H1 (cell line): ENCODE results near the gene TNFSF11. TPM values are rescaled to one million over a fixed set of nuclear protein-coding genes. Genes with fewer than 3 reads are reported as not detected.

Experiments
- CTCF ChIA-PET: fragments of 300-600 bp; sonication (Branson Sonifier 250); formaldehyde crosslinking; loops from one replicate; lab custom pipeline; 2021; ENCODE audit not compliant: partially characterized antibody; lab: Charles Lee
- POLR2A ChIA-PET: fragments of 300-600 bp; sonication (Branson Sonifier 250); formaldehyde crosslinking; loops from one replicate; lab custom pipeline; 2021; ENCODE audit warnings: inconsistent platforms; ENCODE audit not compliant: partially characterized antibody; lab: Charles Lee
- DNase-seq, 2 experiments: peaks; one replicate each; pipeline versions ENCODE4 v3.0.0 to v3.0.0-alpha.2; 2010 to 2022; ENCODE audit warnings: low spot score in 2 of 2, low read depth in 1 of 2, mixed read lengths in 1 of 2
- FAIRE-seq: peaks from 2 replicates; lab custom pipeline; 2011; peaks lifted over from hg19 to GRCh38; lab: Jason Lieb, UNC
- H2AFZ ChIP-seq: 2 replicates; pipeline ENCODE4 v1.8.1; 2012; ENCODE audit warnings: low read length, inconsistent platforms
- H2AK5ac ChIP-seq: 2 replicates; pipeline ENCODE4 v1.6.1; 2013; ENCODE audit warnings: low read depth, low read length
- H2BK120ac ChIP-seq: replicated peaks from 2 replicates; pipeline ENCODE3; 2013; ENCODE audit warnings: low read depth, low read length, inconsistent platforms
- H2BK12ac ChIP-seq: 2 replicates; pipeline ENCODE4 v1.6.1; 2013; ENCODE audit warnings: low read depth, low read length
- H2BK15ac ChIP-seq: 2 replicates; pipeline ENCODE4 v1.6.1; 2013; ENCODE audit warnings: low read length
- H2BK20ac ChIP-seq: 2 replicates; pipeline ENCODE4 v1.6.1; 2013; ENCODE audit warnings: low read length
- H2BK5ac ChIP-seq: 2 replicates; pipeline ENCODE4 v1.6.1; 2013; ENCODE audit warnings: low read depth, low read length
- H3K14ac ChIP-seq: 2 replicates; pipeline ENCODE4 v1.6.1; 2013; ENCODE audit warnings: inconsistent platforms; ENCODE audit not compliant: insufficient read length
- H3K18ac ChIP-seq: 2 replicates; pipeline ENCODE4 v1.6.1; 2013; ENCODE audit warnings: low read length; ENCODE audit errors: extremely low read depth
- H3K23ac ChIP-seq: 2 replicates; pipeline ENCODE4 v1.6.1; 2013; ENCODE audit warnings: inconsistent platforms; ENCODE audit not compliant: insufficient read length
- H3K23me2 ChIP-seq: 2 replicates; pipeline ENCODE4 v1.6.1; 2013; ENCODE audit warnings: low read depth, low read length
- H3K27ac ChIP-seq: 2 replicates; pipeline ENCODE4 v1.6.1; 2011; ENCODE audit warnings: low read depth, low read length, inconsistent platforms
- H3K27me3 ChIP-seq, 4 experiments: replicated peaks in 1 of 4; 1 replicate in 1 of 4; 2 replicates in 3 of 4; pipeline versions ENCODE4 v1.6.1 to v1.8.1; 2011 to 2013; ENCODE audit warnings: low read length in 3 of 4, mild to moderate bottlenecking in 3 of 4, inconsistent platforms in 2 of 4, mixed read lengths in 2 of 4, moderate library complexity in 1 of 4; ENCODE audit not compliant: control insufficient read depth in 3 of 4, insufficient read depth in 3 of 4; ENCODE audit errors: extremely low read depth in 1 of 4
- H3K36me3 ChIP-seq, 4 experiments: 2 replicates each; pipeline versions ENCODE4 v1.6.1 to v1.8.1; 2011 to 2013; ENCODE audit warnings: mild to moderate bottlenecking in 4 of 4, low read length in 3 of 4, moderate library complexity in 2 of 4, control low read depth in 1 of 4, inconsistent platforms in 1 of 4; ENCODE audit not compliant: insufficient read depth in 4 of 4, control insufficient read depth in 2 of 4
- H3K4ac ChIP-seq: replicated peaks from 2 replicates; pipeline ENCODE3; 2013; ENCODE audit warnings: low read length, low read depth, mixed read lengths, inconsistent platforms; ENCODE audit not compliant: insufficient read length
- H3K4me1 ChIP-seq, 4 experiments: replicated peaks in 1 of 4; 1 replicate in 1 of 4; 2 replicates in 3 of 4; pipeline versions ENCODE4 v1.6.1 to v1.8.1; 2011 to 2013; ENCODE audit warnings: low read length in 3 of 4, inconsistent platforms in 2 of 4, mixed read lengths in 1 of 4; ENCODE audit not compliant: insufficient read depth in 4 of 4, control insufficient read depth in 3 of 4
- H3K4me2 ChIP-seq, 2 experiments: 2 replicates each; pipeline versions ENCODE4 v1.6.1 to v1.8.1; 2011 to 2013; ENCODE audit warnings: low read depth in 2 of 2, low read length in 2 of 2, control low read depth in 1 of 2, inconsistent platforms in 1 of 2, mild to moderate bottlenecking in 1 of 2; ENCODE audit not compliant: insufficient read depth in 1 of 2
- H3K4me3 ChIP-seq, 4 experiments: fragments of 200-600, 300-600 bp in 1 of 4; sonication (generic), shearing (Covaris generic), sonication (Bioruptor Twin) in 1 of 4; 2 replicates each; pipeline versions ENCODE4 v1.5.1 to v1.8.1; 2011 to 2016; ENCODE audit warnings: low read length in 4 of 4, low read depth in 3 of 4, control low read depth in 2 of 4, inconsistent platforms in 2 of 4, mild to moderate bottlenecking in 2 of 4, mixed read lengths in 1 of 4, moderate library complexity in 1 of 4; ENCODE audit not compliant: insufficient read depth in 2 of 4; ENCODE audit errors: extremely low read depth in 1 of 4
- H3K56ac ChIP-seq: replicated peaks from 2 replicates; pipeline ENCODE3; 2013; ENCODE audit warnings: low read depth, mild to moderate bottlenecking, mixed read lengths, low read length, inconsistent platforms; ENCODE audit not compliant: insufficient read length
- H3K79me1 ChIP-seq: 2 replicates; pipeline ENCODE4 v1.6.1; 2013; ENCODE audit warnings: low read depth, low read length, control low read depth
- H3K79me2 ChIP-seq, 2 experiments: 2 replicates each; pipeline versions ENCODE4 v1.6.1 to v1.8.1; 2012 to 2013; ENCODE audit warnings: low read length in 2 of 2, mild to moderate bottlenecking in 2 of 2, inconsistent platforms in 1 of 2; ENCODE audit not compliant: insufficient read depth in 2 of 2, control insufficient read depth in 1 of 2
- H3K9ac ChIP-seq, 4 experiments: replicated peaks in 1 of 4; 1 replicate in 1 of 4; 2 replicates in 3 of 4; pipeline versions ENCODE4 v1.6.1 to v1.8.1; 2011 to 2013; ENCODE audit warnings: low read depth in 3 of 4, low read length in 3 of 4, control low read depth in 2 of 4, mild to moderate bottlenecking in 2 of 4, moderate library complexity in 2 of 4, inconsistent platforms in 1 of 4; ENCODE audit errors: extremely low read depth in 1 of 4
- H3K9me3 ChIP-seq, 2 experiments: 2 replicates each; pipeline versions ENCODE4 v1.6.1 to v1.8.1; 2012 to 2013; ENCODE audit warnings: mild to moderate bottlenecking in 2 of 2, moderate library complexity in 2 of 2, control low read depth in 1 of 2, inconsistent platforms in 1 of 2, low read depth in 1 of 2, low read length in 1 of 2, mixed read lengths in 1 of 2; ENCODE audit not compliant: insufficient read depth in 2 of 2
- H4K20me1 ChIP-seq, 2 experiments: replicated peaks in 1 of 2; 2 replicates each; pipeline versions ENCODE3 to v1.8.1; 2011 to 2013; ENCODE audit warnings: inconsistent platforms in 2 of 2, low read length in 2 of 2, mild to moderate bottlenecking in 1 of 2; ENCODE audit not compliant: insufficient read depth in 2 of 2, control insufficient read depth in 1 of 2
- H4K5ac ChIP-seq: 2 replicates; pipeline ENCODE4 v1.6.1; 2013; ENCODE audit warnings: low read length, low read depth, mixed read lengths, inconsistent platforms; ENCODE audit not compliant: insufficient read length
- H4K8ac ChIP-seq: 2 replicates; pipeline ENCODE4 v1.8.0; 2013; ENCODE audit warnings: mild to moderate bottlenecking, moderate library complexity, low read length, inconsistent platforms; ENCODE audit not compliant: insufficient read depth; ENCODE audit errors: extremely low read depth
- H4K91ac ChIP-seq: replicated peaks from 2 replicates; pipeline ENCODE3; 2013; ENCODE audit warnings: low read length, mixed read lengths, inconsistent platforms; ENCODE audit not compliant: insufficient read length
- BRCA1 ChIP-seq: IDR thresholded peaks from 2 replicates; pipeline ENCODE4 v1.6.1; 2012; ENCODE audit warnings: low read depth, low read length, improper control_type of control experiment
- CHD1 ChIP-seq: IDR thresholded peaks from 2 replicates; pipeline ENCODE4 v1.6.1; 2012; ENCODE audit warnings: low read depth, low read length, improper control_type of control experiment
- EGR1 ChIP-seq: IDR thresholded peaks from 2 replicates; pipeline ENCODE4 v1.6.1; 2011; ENCODE audit warnings: low read depth, low read length, borderline replicate concordance
- FOSL1 ChIP-seq: IDR thresholded peaks from 2 replicates; pipeline ENCODE4 v1.6.1; 2011; ENCODE audit warnings: mild to moderate bottlenecking, low read depth, low read length, moderate library complexity; ENCODE audit not compliant: insufficient read depth
- KDM4A ChIP-seq: IDR thresholded peaks from one replicate; pipeline ENCODE4 v1.7.1; 2012; ENCODE audit warnings: low read depth, mild to moderate bottlenecking, moderate library complexity, low read length, inconsistent platforms; ENCODE audit not compliant: severe bottlenecking
- NRF1 ChIP-seq: IDR thresholded peaks from 2 replicates; pipeline ENCODE4 v1.6.1; 2011; ENCODE audit warnings: mild to moderate bottlenecking, low read depth, low read length, improper control_type of control experiment
- POU5F1 ChIP-seq: IDR thresholded peaks from 2 replicates; pipeline ENCODE4 v1.6.1; 2011; ENCODE audit warnings: low read depth, mild to moderate bottlenecking, low read length, moderate library complexity
- SP4 ChIP-seq: IDR thresholded peaks from 2 replicates; pipeline ENCODE4 v1.6.1; 2012; ENCODE audit warnings: low read length, inconsistent platforms
- SRF ChIP-seq: IDR thresholded peaks from 2 replicates; pipeline ENCODE4 v1.6.1; 2011; ENCODE audit warnings: mild to moderate bottlenecking, low read depth, low read length, moderate library complexity
- WGBS, 2 experiments: shearing (Covaris generic) in 1 of 2; methylation state at CpG; one replicate each; pipeline versions ENCODE4 v1.1.6 to v1.1.7; 2013 to 2015; ENCODE audit warnings: low lambda C conversion rate in 2 of 2, mixed read lengths in 2 of 2, inconsistent platforms in 1 of 2, low coverage in 1 of 2, missing lambda C conversion rate in 1 of 2; ENCODE audit not compliant: insufficient replicate concordance in 2 of 2, insufficient coverage in 1 of 2, insufficient read length in 1 of 2; ENCODE audit errors: extremely low coverage in 1 of 2, missing lambda C conversion rate in 1 of 2; 5-methylcytosine and 5-hydroxymethylcytosine counted together
- polyA plus RNA-seq, 7 experiments: library from polyadenylated mRNA; depleted of rRNA in 3 of 7; stranded (reverse) in 5 of 7; unstranded in 2 of 7; fragments of >200 nt in 5 of 7; fragments of 200-250 nt in 2 of 7; gene quantifications; 1 replicate in 5 of 7; 2 replicates in 1 of 7; 4 replicates in 1 of 7; pipeline versions ENCODE4 v1.2.1 to v1.2.3, GENCODE V29; 2011 to 2013; ENCODE audit warnings: missing spikeins in 2 of 7, mixed read lengths in 2 of 7
- total RNA-seq: library from RNA; stranded (reverse); fragmentation: NEBNext Ultra II Directional; extraction: Animal tissue kit (Norgen Biotek cat#: 25700); gene quantifications from 2 replicates; pipeline ENCODE4 v1.2.1, GENCODE V29; 2021
- TF ChIP-seq, protein P1 (sequence below): IDR thresholded peaks from 2 replicates; pipeline ENCODE4 v1.6.1; 2011; ENCODE audit warnings: low read depth, mild to moderate bottlenecking, low read length; ENCODE audit not compliant: insufficient read depth

Gene TNFSF11
- total and polyA plus RNA-seq, 2 of the 8 experiments (the other 6 are each of a cell fraction or from before 2014, with no cell fraction given): 9.3 to 12.0 TPM

DNA sequence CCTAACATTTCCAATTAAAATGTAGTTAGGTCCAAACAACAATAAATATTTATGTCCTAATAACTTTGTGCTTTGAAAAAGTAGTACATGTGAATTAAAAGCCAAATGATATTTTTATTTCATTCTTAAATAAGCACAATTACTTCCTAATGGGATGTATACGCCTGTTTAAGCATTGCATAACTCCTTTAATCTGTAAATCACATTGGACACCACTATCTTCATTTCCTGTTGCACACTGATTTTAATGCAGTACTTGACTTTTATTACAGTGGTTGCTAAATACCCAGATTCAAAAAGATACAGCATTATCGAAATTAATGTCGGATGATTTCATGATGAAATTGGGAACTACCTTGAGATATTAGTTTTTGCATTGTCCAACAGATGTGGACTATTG is 70.9 kb downstream of the TNFSF11 start:
- Histone ChIP-seq H3K23ac (no peak overlapping the region), H3K27ac (no peak overlapping the region), H2BK5ac (no peak overlapping the region), H2AK5ac (no peak overlapping the region), H3K79me2 (no peaks in the 10 kb centered on the region), H3K4ac (no peak overlapping the region), H4K5ac (no peak overlapping the region), H3K4me1 (no peaks in the 10 kb centered on the region), H3K9me3 (no peaks in the 10 kb centered on the region), H3K14ac (no peak overlapping the region), H2BK12ac (no peak overlapping the region), H2BK20ac (no peak overlapping the region), H3K27me3 (no peaks in the 10 kb centered on the region; a peak in 1 of 7 replicates), H4K8ac (no peak overlapping the region), H4K20me1 (no peaks in the 10 kb centered on the region), H3K4me2 (no peak overlapping the region), H2BK120ac (no peak overlapping the region), H3K79me1 (no peaks in the 10 kb centered on the region), H4K91ac (no peak overlapping the region), H3K18ac (no peak overlapping the region), H3K9ac (no peak overlapping the region), H3K56ac (no peak overlapping the region), H3K23me2 (no peaks in the 10 kb centered on the region), H2AFZ (no peak overlapping the region), H2BK15ac (no peak overlapping the region), H3K36me3 (no peaks in the 10 kb centered on the region), H3K4me3 (no peak overlapping the region)
- ChIA-PET POLR2A (no interaction called here), CTCF (no interaction called here)
- FAIRE-seq (no peak), DNase-seq (no peak)
- 80% methylated on average over 3 of the region's 3 CpGs; no CpG with 5 or more reads in 1 of the 2 experiments for WGBS, 2 experiments
- TF ChIP-seq, protein P1, sequence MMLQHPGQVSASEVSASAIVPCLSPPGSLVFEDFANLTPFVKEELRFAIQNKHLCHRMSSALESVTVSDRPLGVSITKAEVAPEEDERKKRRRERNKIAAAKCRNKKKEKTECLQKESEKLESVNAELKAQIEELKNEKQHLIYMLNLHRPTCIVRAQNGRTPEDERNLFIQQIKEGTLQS: no peak
- TF ChIP-seq SRF (no peak), BRCA1 (no peak), FOSL1 (no peak), NRF1 (no peak), CHD1 (no peak), KDM4A (no peak), SP4 (no peak), EGR1 (no peak), POU5F1 (no peak)
